SH-SY5Y (cell line): ENCODE results near the gene TEX28.
"Not testable (repeated sequence)": the region's sequence is repeated elsewhere in the genome, so short reads cannot be mapped to it uniquely, and the experiment has no call there.

ENCODE experiments used
- GATA2 ChIP-seq: IDR thresholded peaks from 2 replicates; pipeline ENCODE4 v1.6.1; 2011; ENCODE audit warnings: mild to moderate bottlenecking, low read depth, low read length
- GATA3 ChIP-seq: IDR thresholded peaks from 2 replicates; pipeline ENCODE4 v1.6.1; 2011; ENCODE audit warnings: low read depth, mild to moderate bottlenecking, low read length, moderate library complexity

Gene TEX28

GRCh38 chrX:154296731-154297130, 1.8 kb upstream of the TEX28 start:
- TF ChIP-seq GATA2, result no peak
- no peak for TF ChIP-seq GATA3

GRCh38 chrX:154295664-154296310, 863 bp upstream of the TEX28 start, which contains the start of gene TKTL1:
Gene TKTL1, plus strand, starts transcription at chrX:154295795. Its CDS starts 65 bp downstream, at chrX:154295860.
- TF ChIP-seq GATA2, result no peak
- TF ChIP-seq GATA3, result no peak

DNA sequence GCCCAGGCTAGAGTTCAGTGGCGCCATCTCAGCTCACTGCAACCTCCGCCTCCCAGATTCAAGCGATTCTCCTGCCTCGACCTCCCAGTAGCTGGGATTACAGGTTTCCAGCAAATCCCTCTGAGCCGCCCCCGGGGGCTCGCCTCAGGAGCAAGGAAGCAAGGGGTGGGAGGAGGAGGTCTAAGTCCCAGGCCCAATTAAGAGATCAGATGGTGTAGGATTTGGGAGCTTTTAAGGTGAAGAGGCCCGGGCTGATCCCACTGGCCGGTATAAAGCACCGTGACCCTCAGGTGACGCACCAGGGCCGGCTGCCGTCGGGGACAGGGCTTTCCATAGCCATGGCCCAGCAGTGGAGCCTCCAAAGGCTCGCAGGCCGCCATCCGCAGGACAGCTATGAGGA, 37.6 kb downstream of the TEX28 start, which contains the start of gene OPN1MW3:
OPN1MW3 (plus strand) TSS at position 301 of the 400 bp plus-strand sequence; CDS start at position 339, 38 bp downstream.
- TF ChIP-seq GATA2, GATA3: not testable (repeated sequence)
